Measurements from ENCODE around the gene CUTA. TPM values are rescaled to one million over a fixed set of nuclear protein-coding genes. Genes with fewer than 3 reads are reported as not detected.

Gene CUTA
- total RNA-seq, 1 experiment from 2014 or later: 257 TPM

DNA sequence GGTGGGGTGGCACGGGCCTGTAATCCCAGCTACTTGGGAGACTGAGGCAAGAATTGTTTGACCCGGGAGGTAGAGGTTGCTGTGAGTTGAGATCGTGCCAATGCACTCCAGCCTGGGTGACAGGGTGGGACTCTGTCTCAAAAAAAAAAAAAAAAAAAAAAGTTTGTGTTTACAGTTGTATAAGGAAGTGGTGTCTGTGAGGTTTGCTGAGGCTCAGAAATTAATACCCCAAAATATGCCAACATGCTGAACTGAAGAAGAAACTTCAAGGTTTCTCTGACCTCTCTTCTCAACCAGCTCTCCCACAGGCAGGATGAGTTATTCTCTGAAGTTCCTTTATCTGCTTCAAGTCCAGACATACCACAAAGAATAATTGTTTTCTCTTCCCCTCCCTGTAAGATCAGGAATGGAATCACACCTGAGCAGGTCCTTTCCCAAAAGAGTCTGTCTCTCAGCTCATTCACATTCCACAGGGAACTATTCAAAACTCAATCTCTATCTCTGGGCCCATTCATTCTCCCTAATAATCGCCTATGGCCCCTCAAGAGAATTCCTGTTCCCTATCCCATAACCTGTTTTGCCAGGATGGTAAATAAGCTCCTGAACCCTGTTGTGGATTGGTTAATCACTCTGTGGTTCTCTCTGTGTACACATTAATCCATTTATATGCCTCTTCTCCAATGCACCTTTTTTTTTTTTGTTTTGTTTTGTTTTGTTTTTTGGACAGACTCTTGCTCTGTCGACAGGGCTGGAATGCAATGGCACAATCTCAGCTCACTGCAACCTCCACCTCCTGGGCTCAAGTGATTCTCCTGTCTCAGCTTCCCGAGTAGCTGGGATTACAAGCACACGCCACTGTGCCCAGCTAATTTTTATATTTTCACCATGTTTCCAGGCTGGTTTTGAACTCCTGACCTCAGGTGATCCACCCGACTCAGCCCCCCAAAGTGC is 43.7 kb downstream of the CUTA start:
- Histone ChIP-seq H2BK20ac (ENCODE audit: low read depth, low read length, poor library complexity, severe bottlenecking) (no peak overlapping the region), H4K20me1 (ENCODE audit: control insufficient read depth, insufficient read depth, insufficient read length) (no peaks in the 10 kb centered on the region), H3K4me1 (ENCODE audit: insufficient read depth, low read length) (no peaks in the 10 kb centered on the region; the same call in 1 of the 2 replicates), H2AFZ (ENCODE audit: low read length) (no peak overlapping the region), H2AK5ac (ENCODE audit: insufficient read length, low read length) (no peak overlapping the region), H3K23ac (ENCODE audit: insufficient read length, low read depth, low read length) (no peak overlapping the region), H3K14ac (ENCODE audit: insufficient read depth, low read length) (no peak overlapping the region), H4K8ac (replicated peaks; ENCODE audit: insufficient read length, low read depth, low read length) (no peak overlapping the region), H3K9ac (ENCODE audit: extremely low read depth, insufficient read length, low read length) (no peak overlapping the region), H2BK5ac (ENCODE audit: insufficient read length, low read length) (no peak overlapping the region), H3K18ac (ENCODE audit: insufficient read length, low read depth, low read length) (no peak overlapping the region), H3K4ac (ENCODE audit: low read depth, low read length) (no peak overlapping the region), H3K56ac (ENCODE audit: insufficient read length, low read depth, low read length) (no peak overlapping the region), H2BK15ac (ENCODE audit: low read depth, low read length) (no peak overlapping the region), H3K4me2 (ENCODE audit: insufficient read depth, insufficient read length, low read length) (no peak overlapping the region), H3K79me1 (ENCODE audit: insufficient read depth, low read depth, low read length, poor library complexity, severe bottlenecking) (no peaks in the 10 kb centered on the region), H2BK12ac (ENCODE audit: insufficient read length, low read depth, low read length) (no peak overlapping the region), H3K9me3 (ENCODE audit: control insufficient read depth, low read depth, low read length) (no peaks in the 10 kb centered on the region), H3T11ph (ENCODE audit: low read length) (no peak overlapping the region), H3K79me2 (ENCODE audit: insufficient read depth, low read length) (no peaks in the 10 kb centered on the region), H2BK120ac (ENCODE audit: low read depth, low read length, poor library complexity, severe bottlenecking) (no peak overlapping the region), H3K27me3 (ENCODE audit: insufficient read depth, low read length) (no peaks in the 10 kb centered on the region), H4K5ac (ENCODE audit: insufficient read length, low read depth, low read length) (no peak overlapping the region), H3K23me2 (ENCODE audit: insufficient read length, low read depth, low read length, poor library complexity, severe bottlenecking) (no peaks in the 10 kb centered on the region), H3K27ac (ENCODE audit: insufficient read length, low read depth, low read length) (no peak overlapping the region), H4K91ac (ENCODE audit: insufficient read length, low read depth, low read length) (no peak overlapping the region)
- Mint-ChIP-seq H3K4me3 (no peak overlapping the region), H3K27ac (peak overlapping the region in 1 of 3 experiments; percentile 88; a peak in 3 of 7 replicates), H3K36me3 (ENCODE audit: insufficient read depth in 1 of 3, low read depth in 3 of 3) (no peaks in the 10 kb centered on the region), H3K4me1 (peaks cover 28 to 37% of the 10 kb centered on the region in 2 experiments), H3K9me3 (no peaks in the 10 kb centered on the region), H3K27me3 (ENCODE audit: low read depth) (no peaks in the 10 kb centered on the region)
- no peak for DNase-seq
- no CpG with 5 or more reads among the region's 8 CpGs for WGBS (ENCODE audit: extremely low coverage, insufficient read length, low lambda C conversion rate)
- TF ChIP-seq, protein P1, sequence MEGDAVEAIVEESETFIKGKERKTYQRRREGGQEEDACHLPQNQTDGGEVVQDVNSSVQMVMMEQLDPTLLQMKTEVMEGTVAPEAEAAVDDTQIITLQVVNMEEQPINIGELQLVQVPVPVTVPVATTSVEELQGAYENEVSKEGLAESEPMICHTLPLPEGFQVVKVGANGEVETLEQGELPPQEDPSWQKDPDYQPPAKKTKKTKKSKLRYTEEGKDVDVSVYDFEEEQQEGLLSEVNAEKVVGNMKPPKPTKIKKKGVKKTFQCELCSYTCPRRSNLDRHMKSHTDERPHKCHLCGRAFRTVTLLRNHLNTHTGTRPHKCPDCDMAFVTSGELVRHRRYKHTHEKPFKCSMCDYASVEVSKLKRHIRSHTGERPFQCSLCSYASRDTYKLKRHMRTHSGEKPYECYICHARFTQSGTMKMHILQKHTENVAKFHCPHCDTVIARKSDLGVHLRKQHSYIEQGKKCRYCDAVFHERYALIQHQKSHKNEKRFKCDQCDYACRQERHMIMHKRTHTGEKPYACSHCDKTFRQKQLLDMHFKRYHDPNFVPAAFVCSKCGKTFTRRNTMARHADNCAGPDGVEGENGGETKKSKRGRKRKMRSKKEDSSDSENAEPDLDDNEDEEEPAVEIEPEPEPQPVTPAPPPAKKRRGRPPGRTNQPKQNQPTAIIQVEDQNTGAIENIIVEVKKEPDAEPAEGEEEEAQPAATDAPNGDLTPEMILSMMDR (conservative IDR thresholded peaks at IDR 0.05): no peak

Measured in H9 (cell line).